HepG2 (cell line): ENCODE measurements around the gene CYP4F12. TPM values are rescaled to one million over a fixed set of nuclear protein-coding genes. Genes with fewer than 3 reads are reported as not detected.

ENCODE experiments used
- ARID5B ChIP-seq: IDR thresholded peaks from 2 replicates; pipeline ENCODE4 v1.4.0; 2020; ENCODE audit warnings: mild to moderate bottlenecking, missing genetic modification reagents
- CCDC6 ChIP-seq: sonication (generic); formaldehyde crosslinking; IDR thresholded peaks from 2 replicates; pipeline ENCODE4 v1.8.1; 2022; ENCODE audit warnings: mild to moderate bottlenecking, missing genetic modification reagents, moderate library complexity
- GATA4 ChIP-seq: sonication (generic); IDR thresholded peaks from 2 replicates; pipeline ENCODE4 v1.6.1; 2016; ENCODE audit warnings: antibody characterized with exemption, low read depth, borderline replicate concordance
- HNF4A ChIP-seq: sonication (generic); formaldehyde crosslinking; IDR thresholded peaks from 2 replicates; pipeline ENCODE4 v1.4.0; 2020; ENCODE audit warnings: missing genetic modification reagents
- MATR3 ChIP-seq: sonication (generic); formaldehyde crosslinking; IDR thresholded peaks from 2 replicates; pipeline ENCODE4 v1.4.0; 2020; ENCODE audit warnings: missing genetic modification reagents
- MLX ChIP-seq: IDR thresholded peaks from 2 replicates; pipeline ENCODE4 v1.6.1; 2016
- NR2F6 ChIP-seq, 2 experiments: IDR thresholded peaks; 2 replicates each; pipeline ENCODE4 v1.6.1; 2016; ENCODE audit warnings: antibody characterized with exemption in 1 of 2, mild to moderate bottlenecking in 1 of 2
- RERE ChIP-seq: IDR thresholded peaks from 2 replicates; pipeline ENCODE4 v1.6.1; 2016; ENCODE audit warnings: low read depth, missing genetic modification reagents, missing compliant biosample characterization
- SKIL ChIP-seq: sonication (generic); formaldehyde crosslinking; IDR thresholded peaks from 2 replicates; pipeline ENCODE4 v1.8.0; 2022; ENCODE audit warnings: missing genetic modification reagents, mild to moderate bottlenecking, moderate library complexity, borderline replicate concordance
- SNAPC5 ChIP-seq: sonication (generic); formaldehyde crosslinking; IDR thresholded peaks from 2 replicates; pipeline ENCODE4 v1.8.1; 2023; ENCODE audit warnings: mild to moderate bottlenecking, missing genetic modification reagents, borderline replicate concordance
- SP140L ChIP-seq: sonication (generic); formaldehyde crosslinking; IDR thresholded peaks from 2 replicates; pipeline ENCODE4 v1.4.0; 2020; ENCODE audit warnings: missing genetic modification reagents, borderline replicate concordance
- ZKSCAN5 ChIP-seq: sonication (generic); formaldehyde crosslinking; IDR thresholded peaks from 2 replicates; pipeline ENCODE4 v1.5.1; 2020; ENCODE audit warnings: mild to moderate bottlenecking, missing genetic modification reagents
- ZNF414 ChIP-seq: sonication (generic); formaldehyde crosslinking; IDR thresholded peaks from 2 replicates; pipeline ENCODE4 v1.5.0; 2020; ENCODE audit warnings: missing genetic modification reagents
- ZNF644 ChIP-seq: IDR thresholded peaks from 2 replicates; pipeline ENCODE4 v1.6.1; 2016; ENCODE audit warnings: low read depth
- ZSCAN22 ChIP-seq: sonication (generic); formaldehyde crosslinking; IDR thresholded peaks from 2 replicates; pipeline ENCODE4 v1.4.0; 2020; ENCODE audit warnings: mild to moderate bottlenecking, missing genetic modification reagents
- polyA plus RNA-seq, 8 experiments: library from polyadenylated mRNA; depleted of rRNA in 3 of 8; stranded (reverse) in 7 of 8; unstranded in 1 of 8; fragments of >200 nt; fragmentation: Illumina TruSeq in 4 of 8; extraction: Trizol in 4 of 8; gene quantifications; 2 replicates each; pipeline versions ENCODE4 v1.2.1 to v1.2.3, GENCODE V29; 2011 to 2016; ENCODE audit warnings: low read depth in 4 of 8, missing spikeins in 1 of 8, mixed read lengths in 1 of 8; ENCODE audit not compliant: insufficient read depth in 1 of 8
- total RNA-seq, 5 experiments: library from RNA; depleted of rRNA; stranded (reverse); fragments of >200 nt; fragmentation: Illumina TruSeq; extraction: Trizol; gene quantifications; 2 replicates each; pipeline ENCODE4 v1.2.3, GENCODE V29; 2016; ENCODE audit warnings: low read depth in 1 of 5

The CYP4F12 gene
- total and polyA plus RNA-seq, 2 of the 13 experiments (the other 11 are each of a cell fraction or from before 2014, with no cell fraction given), result 29.9 to 30.8 TPM

- no peak for TF ChIP-seq ARID5B (CRISPR knock-in tag)
- no peak for TF ChIP-seq RERE (CRISPR knock-in tag)
- TF ChIP-seq MLX (CRISPR knock-in tag), result no peak
- 0 out of 2 replicates have a peak, but pooled peaks have one; percentile 31 for TF ChIP-seq HNF4A (CRISPR knock-in tag)
- TF ChIP-seq SNAPC5, result no peak
- no peak for TF ChIP-seq MATR3 (CRISPR knock-in tag)
- peak; percentile 47; the same call in 1 of the 2 replicates for TF ChIP-seq ZNF644
- TF ChIP-seq SP140L (CRISPR knock-in tag), result no peak
- no peak for TF ChIP-seq GATA4
- no peak for TF ChIP-seq ZSCAN22 (CRISPR knock-in tag)
- TF ChIP-seq CCDC6 (CRISPR knock-in tag), result no peak
- TF ChIP-seq NR2F6 (IDR thresholded peaks at IDR 0.05), result peak; percentile 36; the same call in 1 of the 2 replicates
- no peak for TF ChIP-seq NR2F6 (CRISPR knock-in tag; IDR thresholded peaks at IDR 0.05)
- peak; percentile 86; the same call in 1 of the 2 replicates for TF ChIP-seq ZKSCAN5
- no peak for TF ChIP-seq SKIL
- no peak for TF ChIP-seq ZNF414 (CRISPR knock-in tag)
Measured at GRCh38 chr19:15641901-15642491, 30.9 kb upstream of the CYP4F12 start (continued).
